ENCODE data around the gene AZIN2. TPM values are rescaled to one million over a fixed set of nuclear protein-coding genes. Genes with fewer than 3 reads are reported as not detected.

AZIN2 gene
- total and polyA plus RNA-seq, 2 donors from 2014 or later: 4.9 to 7.5 TPM

DNA sequence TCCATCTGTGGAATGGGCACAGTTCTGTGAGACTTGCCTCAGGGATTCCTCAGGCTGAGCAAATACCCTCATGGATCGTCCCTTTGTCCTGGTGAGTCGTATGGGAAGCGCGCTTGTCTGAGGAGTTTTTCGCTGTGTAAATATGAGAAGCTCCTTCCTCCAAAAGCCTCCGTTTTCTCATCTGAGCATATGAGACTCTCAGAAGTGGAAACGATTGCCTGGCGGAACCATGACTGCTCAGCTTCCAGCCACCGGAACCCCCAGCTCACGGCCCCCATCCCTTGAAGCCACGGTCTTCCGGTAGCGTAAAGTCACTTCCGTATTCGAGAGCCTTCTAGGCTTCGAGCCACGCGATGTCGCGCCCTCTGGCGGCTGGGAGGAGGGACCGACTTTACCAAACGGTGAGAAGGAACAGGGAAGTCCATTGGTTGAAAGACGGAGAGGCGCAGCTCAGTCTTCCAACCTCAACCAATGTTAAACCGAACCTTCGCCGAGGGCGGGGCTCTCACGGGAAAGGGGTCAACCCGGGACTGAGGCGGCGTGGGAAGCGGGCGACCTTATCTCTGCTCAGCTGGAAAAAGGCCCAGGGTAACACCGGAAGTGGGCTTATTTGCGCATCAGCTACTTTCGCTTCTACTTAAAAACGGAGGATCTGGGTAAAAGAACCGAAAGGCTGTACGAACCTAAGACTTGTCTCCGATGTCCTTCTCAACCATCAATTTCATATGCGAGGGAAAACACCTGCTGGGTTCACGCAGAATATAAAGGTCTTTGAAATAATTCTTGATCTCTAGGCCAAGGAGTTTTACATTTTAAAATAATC lies 46.3 kb downstream of the AZIN2 start:
- DNase-seq: peak; percentile 98 to 100 (median 99)
- peak; percentile 98 for FAIRE-seq
- H3K27me3 ChIP-seq (ENCODE audit: control insufficient read depth, insufficient read depth, low read length): no peaks in the 10 kb centered on the region
- no peaks in the 10 kb centered on the region for H3K9me3 ChIP-seq (ENCODE audit: control insufficient read depth in 2 of 3, insufficient read depth in 1 of 3, low read length in 3 of 3)
- H3K36me3 ChIP-seq (ENCODE audit: control insufficient read depth in 2 of 3, insufficient read depth in 3 of 3, low read length in 3 of 3): no peaks in the 10 kb centered on the region
- H3K9ac ChIP-seq (ENCODE audit: low read length in 3 of 3): peak overlapping the region; percentile 85 to 100 (median 95)
- TF ChIP-seq CTCF (IDR thresholded peaks at IDR 0.05; ENCODE audit: borderline replicate concordance, extremely low read depth, insufficient read depth): peak; percentile 88
- H3K27ac ChIP-seq (ENCODE audit: low read depth in 2 of 2, low read length in 2 of 2): peak overlapping the region; percentile 83 to 94
- peaks cover 0 to 14% (median 5%) of the 10 kb centered on the region in 3 donors for H3K4me1 ChIP-seq (ENCODE audit: control insufficient read depth in 2 of 3, insufficient read depth in 2 of 3, low read depth in 1 of 3, low read length in 3 of 3)
- intact Hi-C loops (cut with DNase I): loop anchor here (10.0 kb wide), 1 partner anchor 158 kb away; no protein-coding TSS in a partner anchor
- H3K4me3 ChIP-seq (ENCODE audit: low read length in 3 of 3): peak overlapping the region; percentile 96 to 100 (median 100)

GRCh38 chr1:33128781-33129180 lies 47.8 kb downstream of the AZIN2 start:
- FAIRE-seq: no peak

DNA sequence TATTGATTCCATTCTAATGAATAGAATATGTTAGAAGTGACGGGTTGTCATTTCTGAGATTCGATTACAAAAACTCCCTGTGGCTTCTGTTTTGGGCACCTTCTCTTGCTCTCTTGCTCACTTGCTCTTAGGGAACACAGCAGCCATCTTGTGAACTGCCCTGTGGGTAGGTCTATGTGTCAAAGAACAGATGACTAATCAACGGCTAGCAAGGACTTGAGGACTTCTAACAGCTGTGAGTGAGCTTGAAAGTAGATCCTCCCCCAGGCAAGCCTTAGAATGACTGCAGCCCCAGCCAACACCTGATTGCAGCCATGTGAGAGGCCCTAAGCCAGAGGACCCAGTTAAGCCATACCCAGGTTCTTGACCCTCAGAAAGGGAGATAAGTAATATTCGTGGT lies 49.3 kb downstream of the AZIN2 start:
- FAIRE-seq: no peak
- Histone ChIP-seq H3K9ac (ENCODE audit: low read length in 3 of 3) (no peak overlapping the region), H3K27me3 (ENCODE audit: control insufficient read depth, insufficient read depth, low read length) (no peaks in the 10 kb centered on the region), H3K4me1 (ENCODE audit: control insufficient read depth in 2 of 3, insufficient read depth in 2 of 3, low read depth in 1 of 3, low read length in 3 of 3) (peaks cover 0 to 18% (median 5%) of the 10 kb centered on the region in 3 donors), H3K27ac (ENCODE audit: low read depth in 2 of 2, low read length in 2 of 2) (no peak overlapping the region), H3K36me3 (ENCODE audit: control insufficient read depth in 2 of 3, insufficient read depth in 3 of 3, low read length in 3 of 3) (no peaks in the 10 kb centered on the region), H3K9me3 (ENCODE audit: control insufficient read depth in 2 of 3, insufficient read depth in 1 of 3, low read length in 3 of 3) (no peaks in the 10 kb centered on the region), H3K4me3 (ENCODE audit: low read length in 3 of 3) (no peak overlapping the region)
- no peak for TF ChIP-seq CTCF (IDR thresholded peaks at IDR 0.05; ENCODE audit: borderline replicate concordance, extremely low read depth, insufficient read depth)
- DNase-seq: no peak
- intact Hi-C loops (cut with DNase I): no loop called here

More at GRCh38 chr1:33128781-33129180, 47.8 kb downstream of the AZIN2 start:
- Histone ChIP-seq H3K4me3 (ENCODE audit: low read length in 3 of 3) (no peak overlapping the region), H3K27ac (ENCODE audit: low read depth in 2 of 2, low read length in 2 of 2) (no peak overlapping the region), H3K36me3 (ENCODE audit: control insufficient read depth in 2 of 3, insufficient read depth in 3 of 3, low read length in 3 of 3) (no peaks in the 10 kb centered on the region), H3K27me3 (ENCODE audit: control insufficient read depth, insufficient read depth, low read length) (no peaks in the 10 kb centered on the region), H3K9ac (ENCODE audit: low read length in 3 of 3) (peak overlapping the region in 1 of 3 donors; percentile 35), H3K9me3 (ENCODE audit: control insufficient read depth in 2 of 3, insufficient read depth in 1 of 3, low read length in 3 of 3) (no peaks in the 10 kb centered on the region), H3K4me1 (ENCODE audit: control insufficient read depth in 2 of 3, insufficient read depth in 2 of 3, low read depth in 1 of 3, low read length in 3 of 3) (peaks cover 0 to 18% (median 5%) of the 10 kb centered on the region in 3 donors)
- no peak for TF ChIP-seq CTCF (IDR thresholded peaks at IDR 0.05; ENCODE audit: borderline replicate concordance, extremely low read depth, insufficient read depth)
- DNase-seq: no peak
- intact Hi-C loops (cut with DNase I): loop anchor here (10.0 kb wide), 1 partner anchor 156 kb away; no protein-coding TSS in a partner anchor
